GM18505 (cell line): Measurements from ENCODE around the gene TMEM176B.
"Not testable (repeated sequence)": the region's sequence is repeated elsewhere in the genome, so short reads cannot be mapped to it uniquely, and the experiment has no call there.

Experiments used
- ATAC-seq: cut with Tn5 transposase; IDR thresholded peaks from one replicate; pipeline ENCODE4 v1.9.1; 2021; ENCODE audit not compliant: unreplicated experiment
- POLR2A ChIP-seq: IDR thresholded peaks from 4 replicates; pipeline ENCODE4 v1.6.1; 2011; ENCODE audit warnings: borderline replicate concordance; ENCODE audit not compliant: insufficient read depth, insufficient read length; ENCODE audit errors: extremely low read depth

TMEM176B gene

DNA sequence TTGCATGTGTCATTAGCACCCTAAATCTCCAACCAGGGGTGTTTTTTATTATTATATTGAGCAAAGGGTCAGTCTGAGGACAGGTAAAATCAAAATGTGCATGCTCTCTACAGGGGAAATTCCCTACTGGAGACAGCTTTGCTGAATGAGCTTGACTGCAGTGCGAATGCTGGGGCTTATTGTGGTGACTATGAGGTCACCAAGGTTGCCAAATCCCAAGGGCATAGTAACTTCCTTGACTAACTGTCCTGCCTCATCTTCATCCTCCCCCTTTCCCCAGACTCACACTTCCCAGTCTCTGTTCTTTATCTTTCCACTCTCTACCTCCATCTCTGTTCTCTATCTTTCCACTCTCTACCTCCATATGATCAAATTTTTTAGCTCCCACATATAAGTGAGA is 29.3 kb upstream of the TMEM176B start:
- no peak for ATAC-seq
- no peak for TF ChIP-seq POLR2A

DNA sequence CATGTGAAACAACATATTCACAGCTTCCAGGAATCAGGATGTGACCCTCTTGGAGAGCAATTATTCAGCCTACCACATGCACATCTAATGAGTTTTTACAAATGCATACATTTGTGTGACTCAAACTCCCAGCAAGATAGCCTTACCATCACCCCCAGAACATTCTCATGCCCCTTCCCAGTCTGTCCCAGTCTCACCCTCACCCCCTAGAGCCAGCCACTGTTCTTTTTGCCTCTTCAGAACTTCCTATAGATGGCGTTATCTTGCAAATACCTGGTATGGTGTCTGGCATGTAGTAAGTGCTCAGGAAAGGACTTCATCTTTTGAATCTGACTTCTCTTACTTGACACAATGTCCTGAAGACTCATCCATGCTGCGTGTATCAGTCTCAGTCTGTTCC is 28.2 kb upstream of the TMEM176B start:
- ATAC-seq = no peak
- TF ChIP-seq POLR2A = no peak

DNA sequence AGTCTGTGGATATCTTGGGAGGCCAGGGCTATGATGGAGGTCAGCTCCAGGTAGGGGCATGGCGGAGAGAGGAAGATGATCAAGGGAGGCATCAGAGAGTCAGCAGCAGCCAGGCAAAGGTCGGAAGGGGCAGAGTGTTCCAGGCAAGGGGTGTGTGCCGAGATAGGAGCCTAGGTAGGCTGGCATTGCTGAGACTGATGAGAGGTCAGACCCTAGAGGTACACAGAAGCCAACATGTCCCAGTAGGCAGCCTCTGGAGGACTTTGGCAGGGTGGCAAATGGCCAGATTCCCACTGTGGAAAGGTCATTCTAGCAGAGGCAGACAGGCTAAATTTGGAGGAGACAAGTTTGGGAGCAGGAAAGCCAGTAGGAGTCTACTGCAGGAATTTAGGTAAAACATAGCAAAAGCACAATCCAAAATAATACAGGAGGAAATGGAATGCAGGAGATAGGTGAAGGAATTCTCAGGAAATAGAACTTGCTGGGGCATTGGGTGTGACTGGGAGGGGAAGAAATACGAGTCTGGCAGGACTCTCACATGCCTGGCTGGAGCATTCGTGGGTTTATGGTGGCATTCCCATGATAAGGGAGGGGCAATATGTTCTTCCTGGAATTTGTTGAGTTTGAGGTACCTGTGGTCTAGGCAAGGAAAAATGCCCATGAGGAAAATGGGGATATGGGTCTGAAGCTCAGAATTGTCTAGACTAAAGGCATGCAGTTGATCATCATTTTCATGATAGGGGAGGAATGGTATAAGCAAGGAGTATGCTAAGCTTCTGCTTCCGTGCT is 26.1 kb upstream of the TMEM176B start:
- TF ChIP-seq POLR2A = no peak
- ATAC-seq = no peak

DNA sequence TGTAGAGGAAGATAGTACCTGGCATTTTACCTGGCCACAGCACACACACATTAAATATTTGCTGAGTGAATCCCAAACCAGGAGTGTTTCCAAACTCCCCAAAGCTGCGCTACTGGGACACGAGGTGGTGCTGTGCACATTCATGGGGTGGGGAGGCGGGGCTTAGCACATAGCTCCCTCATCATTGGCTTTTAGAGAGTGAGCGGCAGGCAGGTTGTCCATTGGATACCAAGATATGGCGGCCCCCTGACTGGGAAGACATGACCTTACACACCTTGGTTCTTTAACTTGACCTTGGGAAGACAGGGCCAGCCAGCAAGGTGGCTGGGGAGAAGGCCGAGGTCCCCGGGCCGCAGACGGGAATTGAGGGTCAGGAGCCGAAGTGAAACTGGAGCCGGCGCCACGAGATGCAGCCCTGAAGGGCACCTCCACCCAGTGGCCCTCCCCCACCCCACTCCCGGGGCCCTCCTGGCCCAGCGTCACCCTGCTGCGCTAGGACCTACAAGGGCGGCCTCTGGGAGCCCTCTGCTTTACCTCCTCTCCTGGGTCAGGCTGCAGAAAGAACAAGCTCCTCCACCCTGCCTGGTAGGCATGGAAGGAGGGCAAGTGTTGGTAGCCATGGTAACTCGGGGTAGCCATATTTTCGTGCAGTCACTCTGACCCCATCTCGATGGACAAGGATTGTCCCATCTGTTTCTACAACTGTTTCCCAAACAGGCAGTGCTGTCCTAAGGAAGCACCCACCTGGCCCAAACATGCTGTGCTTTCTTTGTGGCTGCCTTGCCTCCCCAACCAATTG is 24.4 kb upstream of the TMEM176B start:
- no peak for TF ChIP-seq POLR2A
- ATAC-seq = no peak

DNA sequence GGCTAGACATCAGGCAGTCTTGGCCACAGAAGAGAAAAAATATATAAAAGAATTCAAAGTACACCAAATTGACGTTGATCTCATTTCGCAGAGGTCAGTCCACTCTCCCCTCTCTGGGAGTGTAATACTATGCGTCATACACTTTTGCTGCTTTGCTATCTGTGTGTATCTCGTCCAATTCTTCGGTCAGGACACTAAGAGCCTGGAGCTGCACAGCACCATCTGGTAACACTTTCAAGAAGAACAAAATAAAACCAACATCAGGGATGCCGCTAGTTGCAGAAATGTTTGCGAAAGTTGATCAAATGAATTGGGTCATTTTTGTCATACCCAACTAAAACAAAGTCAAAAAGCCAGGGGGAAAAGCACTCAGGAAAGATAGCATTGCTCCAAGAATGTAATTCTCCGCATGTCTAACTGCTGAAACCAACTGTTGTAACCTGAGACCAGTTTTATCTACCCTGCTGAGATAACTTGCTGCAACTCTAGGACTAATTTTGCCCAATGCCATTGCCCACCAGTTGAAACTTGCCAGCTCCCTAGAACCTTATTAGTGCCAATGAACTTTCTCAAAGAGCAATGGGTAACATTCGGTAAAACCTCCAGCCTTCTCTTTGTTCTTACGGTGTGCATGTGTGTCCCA is 23.4 kb upstream of the TMEM176B start:
- TF ChIP-seq POLR2A = no peak
- no peak for ATAC-seq

DNA sequence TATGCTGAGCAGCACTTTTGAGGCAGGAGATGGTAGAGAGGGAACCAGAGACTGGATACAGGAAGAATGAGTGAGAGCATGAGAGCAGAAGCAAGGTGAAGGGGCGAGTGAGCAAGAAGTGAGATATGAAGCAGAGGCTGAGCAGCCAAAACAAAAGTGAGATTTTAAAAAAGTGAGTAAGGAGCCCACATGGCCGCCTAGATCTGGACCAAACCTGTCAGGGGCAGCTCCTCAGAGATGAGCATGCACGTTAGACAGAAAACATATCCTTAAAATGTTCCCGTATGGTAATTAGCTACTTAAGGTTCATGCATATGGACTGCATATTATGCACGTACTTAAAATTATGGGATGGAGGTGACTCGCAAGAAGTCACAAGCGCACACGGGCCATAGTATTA is 22.9 kb upstream of the TMEM176B start:
- no peak for TF ChIP-seq POLR2A
- ATAC-seq = no peak

DNA sequence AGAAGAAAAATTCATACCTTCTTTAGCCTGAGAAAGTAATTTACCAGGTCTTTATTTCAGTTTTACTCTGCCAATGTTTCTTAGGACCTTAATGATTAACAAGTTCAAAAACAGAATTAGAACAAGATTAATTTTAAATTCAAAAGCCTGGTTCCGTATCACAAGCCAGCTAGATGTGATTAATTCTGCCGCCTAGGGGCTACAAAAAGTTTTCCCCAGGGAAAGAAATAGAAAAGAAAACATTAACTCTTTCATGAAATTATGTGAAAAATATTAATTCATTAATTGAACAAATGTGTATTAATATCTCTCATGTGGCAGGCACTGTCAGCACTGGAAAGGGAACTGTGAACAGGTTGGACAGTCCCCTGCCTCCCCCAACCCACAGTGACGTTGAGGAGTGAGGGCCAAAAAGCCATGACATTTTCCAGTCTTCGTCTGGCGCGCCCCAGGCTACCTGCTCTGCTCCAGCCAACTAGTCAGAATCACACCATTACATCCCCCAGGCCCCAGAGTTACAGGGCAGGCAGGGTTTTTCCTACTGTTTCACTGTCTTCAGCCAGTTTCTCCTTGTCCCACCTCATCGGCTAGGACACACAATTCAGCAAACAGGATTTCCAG is 20.5 kb upstream of the TMEM176B start:
- no peak for TF ChIP-seq POLR2A
- no peak for ATAC-seq

DNA sequence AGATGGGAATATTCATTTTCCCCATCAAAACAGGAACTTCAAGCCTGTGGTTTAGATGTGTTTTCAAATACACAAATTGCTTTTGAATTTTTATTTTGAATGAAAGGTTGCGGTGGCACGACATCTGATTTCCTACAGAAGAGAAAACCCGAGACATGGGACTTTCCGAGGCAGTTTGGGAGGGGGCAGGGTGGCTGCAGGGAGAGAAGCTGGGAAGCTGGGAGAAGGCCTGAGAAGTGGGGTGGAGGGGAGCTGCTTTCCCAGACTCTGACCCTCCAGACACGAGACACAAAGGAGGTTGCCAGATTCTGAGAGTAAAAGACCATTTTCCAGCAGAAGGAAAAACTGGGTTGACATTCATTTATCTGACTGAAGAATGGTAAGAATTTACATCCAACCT is 20.0 kb upstream of the TMEM176B start:
- no peak for TF ChIP-seq POLR2A
- ATAC-seq = no peak

DNA sequence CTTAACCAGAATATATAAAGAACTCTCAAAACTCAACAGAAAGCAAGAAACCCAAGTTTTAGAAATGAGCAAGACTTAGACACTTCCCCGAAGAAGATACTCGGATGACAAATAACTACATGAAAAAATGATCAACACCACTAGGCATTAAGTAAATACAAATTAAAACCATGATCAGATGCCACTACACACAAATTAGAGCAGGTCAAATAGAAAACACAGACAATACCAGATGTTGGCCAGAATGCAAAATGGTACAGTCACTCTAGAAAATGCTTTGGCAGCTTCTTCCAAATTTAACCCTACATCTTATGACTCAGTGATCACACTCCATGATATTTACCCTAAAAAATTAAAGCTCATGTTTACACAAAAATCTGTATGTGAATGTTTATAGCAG is 18.8 kb upstream of the TMEM176B start:
- no peak for TF ChIP-seq POLR2A
- ATAC-seq = no peak

DNA sequence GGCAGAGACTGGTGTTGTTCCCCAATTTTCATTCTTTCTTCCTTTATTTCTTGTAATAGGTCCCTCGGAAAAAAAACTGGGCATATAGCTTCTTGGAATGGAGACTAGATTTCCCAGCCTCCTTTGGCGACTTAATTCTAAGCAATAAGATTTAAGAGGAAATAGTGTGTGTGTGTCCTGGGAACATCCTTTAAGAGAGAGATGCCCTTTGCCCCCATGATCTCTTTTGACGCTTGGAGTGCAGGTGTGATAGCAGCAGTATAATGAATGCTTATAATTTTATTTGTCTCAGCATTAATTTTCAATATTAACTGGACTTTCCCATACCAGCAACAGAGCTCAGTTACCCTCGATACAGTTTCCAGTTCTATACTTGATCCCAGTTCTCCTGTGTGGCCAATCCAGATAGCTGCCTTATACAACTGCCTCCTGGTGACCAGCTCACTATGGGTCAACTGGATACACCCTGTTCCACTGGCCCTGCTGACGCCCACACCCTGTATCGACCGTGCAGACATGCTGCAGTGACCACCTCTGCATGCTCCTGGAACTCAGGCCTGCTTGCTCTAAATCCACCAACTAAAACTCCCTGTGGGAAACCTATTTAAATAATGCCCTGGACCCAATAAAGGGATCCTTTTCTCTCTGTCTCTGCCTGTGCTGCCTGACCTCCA is 14.3 kb upstream of the TMEM176B start:
- no peak for TF ChIP-seq POLR2A
- no peak for ATAC-seq

DNA sequence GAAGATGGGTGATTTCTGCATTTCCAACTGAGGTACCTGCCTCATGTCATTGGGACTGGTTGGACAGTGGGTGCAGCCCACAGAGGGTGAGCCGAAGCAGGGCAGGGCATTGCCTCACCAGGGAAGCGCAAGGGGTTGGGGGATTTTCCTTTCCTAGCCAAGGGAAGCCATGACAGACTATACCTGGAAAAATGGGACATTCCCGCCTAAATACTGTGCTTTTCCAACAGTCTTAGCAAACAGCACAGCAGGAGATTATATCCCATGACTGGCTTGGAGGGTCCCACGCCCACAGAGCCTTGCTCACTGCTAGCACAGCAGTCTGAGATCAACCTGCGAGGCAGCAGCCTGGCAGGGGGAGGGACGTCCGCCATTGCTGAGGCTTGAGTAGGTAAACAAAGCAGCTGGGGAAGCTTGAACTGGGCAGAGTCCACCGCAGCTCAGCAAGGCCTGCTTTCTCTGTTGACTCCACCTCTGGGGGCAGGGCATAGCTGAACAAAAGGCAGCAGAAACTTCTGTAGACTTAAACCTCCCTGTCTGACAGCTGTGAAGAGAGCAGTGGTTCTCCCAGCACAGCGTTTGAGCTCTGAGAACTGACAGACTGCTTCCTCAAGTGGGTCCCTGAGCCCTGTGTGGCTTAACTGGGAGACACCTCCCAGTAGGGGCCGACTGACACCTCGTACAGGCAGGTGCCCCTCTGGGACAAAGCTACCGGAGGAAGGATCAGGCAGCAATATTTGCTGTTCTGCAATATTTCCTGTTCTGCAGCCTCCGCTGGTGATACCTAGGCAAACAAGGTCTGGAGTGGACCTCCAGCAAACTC is 7.7 kb upstream of the TMEM176B start:
- not testable (repeated sequence) for ATAC-seq

DNA sequence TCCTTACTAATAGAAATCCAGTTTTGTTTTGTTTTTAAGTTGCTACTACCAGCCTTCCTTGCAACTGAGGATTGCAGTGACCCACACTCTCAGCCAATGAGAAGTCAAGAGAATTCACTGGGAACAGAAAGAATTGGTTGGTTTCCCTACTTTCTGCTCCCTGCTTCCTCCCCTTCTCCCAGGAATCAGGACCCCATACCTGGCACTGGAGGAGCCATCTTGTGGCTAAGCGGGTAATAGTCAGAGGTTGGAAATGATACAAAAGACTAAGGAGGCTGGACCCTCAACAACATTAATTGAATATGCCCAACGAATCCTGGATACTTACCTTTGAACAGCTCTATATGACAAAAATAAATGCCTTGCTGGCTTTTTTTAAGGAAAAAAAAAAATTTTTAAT is 6.7 kb upstream of the TMEM176B start:
- ATAC-seq = no peak
- TF ChIP-seq POLR2A = no peak
